GM19372 (cell line): Measurements from ENCODE around the gene RAB34.

Experiments
- ATAC-seq: cut with Tn5 transposase; IDR thresholded peaks from one replicate; pipeline ENCODE4 v1.9.1; 2021; ENCODE audit warnings: mild to moderate bottlenecking, low read depth, moderate library complexity; ENCODE audit not compliant: unreplicated experiment

RAB34 gene

GRCh38 chr17:28688481-28688880 lies 29.2 kb downstream of the RAB34 start:
- no peak for ATAC-seq

- no peak for ATAC-seq
These were observed 31.4 kb downstream of the RAB34 start for GRCh38 chr17:28686296-28686695.

- no peak for ATAC-seq
These were observed 32.3 kb downstream of the RAB34 start for GRCh38 chr17:28685366-28685765.

GRCh38 chr17:28684963-28685362 lies 32.7 kb downstream of the RAB34 start:
- no peak for ATAC-seq

- ATAC-seq = no peak
These were observed 35.0 kb downstream of the RAB34 start for GRCh38 chr17:28682655-28683054.

- no peak for ATAC-seq
These were observed 41.7 kb downstream of the RAB34 start for GRCh38 chr17:28675980-28676379.

- no peak for ATAC-seq
These were observed 42.2 kb downstream of the RAB34 start for GRCh38 chr17:28675490-28675889.

GRCh38 chr17:28669918-28670317 lies 47.8 kb downstream of the RAB34 start:
- ATAC-seq = no peak

GRCh38 chr17:28667870-28668269 lies 49.8 kb downstream of the RAB34 start:
- ATAC-seq = no peak

- ATAC-seq = no peak
These were observed 51.7 kb downstream of the RAB34 start for GRCh38 chr17:28665994-28666393.
